HS-5 (cell line): ENCODE measurements around the gene AFMID.
A peak's percentile ranks its signal among the peaks of the same experiment; 100 is the strongest.
"Not testable (repeated sequence)": the region's sequence is repeated elsewhere in the genome, so short reads cannot be mapped to it uniquely, and the experiment has no call there.

Experiments used
- DNase-seq: peaks from one replicate; pipeline ENCODE4 v3.0.0-alpha.2; 2012; ENCODE audit warnings: low read depth

Gene AFMID

DNA sequence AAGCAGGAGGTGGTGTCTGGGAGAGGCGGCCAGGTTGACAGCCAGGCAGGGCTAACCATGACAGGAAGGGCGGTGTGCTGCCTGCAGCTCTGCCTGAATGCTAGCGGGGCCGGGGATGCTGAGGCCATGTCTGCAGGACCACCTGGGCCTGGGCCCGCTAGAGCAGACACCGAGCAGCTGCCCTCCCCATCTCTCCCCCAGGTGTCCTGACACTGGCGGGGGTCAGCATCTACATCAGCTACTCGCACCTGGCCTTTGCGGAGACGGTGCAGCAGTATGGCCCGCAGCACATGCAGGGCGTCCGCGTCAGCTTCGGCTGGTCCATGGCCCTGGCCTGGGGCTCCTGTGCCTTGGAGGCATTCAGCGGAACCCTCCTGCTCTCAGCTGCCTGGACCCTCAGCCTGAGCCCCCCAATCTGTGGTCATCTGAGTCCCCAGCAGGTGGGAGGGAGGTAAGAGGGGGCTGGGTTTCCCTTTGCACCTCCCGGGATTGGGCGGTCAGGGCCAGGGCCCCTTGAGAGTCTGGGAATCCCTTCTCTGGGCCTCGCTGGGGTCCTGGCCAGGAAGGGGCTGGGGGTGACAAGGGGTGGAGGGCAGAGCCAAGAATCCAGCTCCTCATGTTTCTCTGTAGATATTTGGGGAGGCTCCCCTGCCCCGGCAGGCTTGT is 51.8 kb downstream of the AFMID start:
- no peak for DNase-seq

DNA sequence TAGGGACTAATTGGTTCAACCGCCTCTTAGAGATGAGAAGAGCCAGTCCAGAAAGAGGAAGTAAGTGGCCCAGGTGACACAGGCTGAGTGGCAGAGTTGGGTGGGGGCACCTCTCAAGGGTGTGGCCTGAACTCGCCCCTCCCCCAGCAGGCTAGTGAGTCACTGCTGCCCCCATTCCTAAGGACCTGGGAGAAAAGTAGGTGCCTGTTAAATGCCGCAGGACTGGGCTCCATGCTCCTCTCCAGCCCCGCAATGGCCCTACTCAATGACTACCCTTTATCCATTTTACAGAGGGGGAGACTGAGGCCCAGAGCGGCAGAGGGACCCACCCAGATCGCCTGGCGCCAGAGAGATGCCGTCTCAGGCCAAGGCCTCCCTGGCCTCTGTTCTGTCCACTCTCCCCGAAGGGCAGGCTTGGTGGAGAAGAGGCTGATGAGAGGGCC is 52.3 kb downstream of the AFMID start:
- DNase-seq, result no peak

GRCh38 chr17:78240012-78240655 is 53.0 kb downstream of the AFMID start:
- DNase-seq, result no peak

DNA sequence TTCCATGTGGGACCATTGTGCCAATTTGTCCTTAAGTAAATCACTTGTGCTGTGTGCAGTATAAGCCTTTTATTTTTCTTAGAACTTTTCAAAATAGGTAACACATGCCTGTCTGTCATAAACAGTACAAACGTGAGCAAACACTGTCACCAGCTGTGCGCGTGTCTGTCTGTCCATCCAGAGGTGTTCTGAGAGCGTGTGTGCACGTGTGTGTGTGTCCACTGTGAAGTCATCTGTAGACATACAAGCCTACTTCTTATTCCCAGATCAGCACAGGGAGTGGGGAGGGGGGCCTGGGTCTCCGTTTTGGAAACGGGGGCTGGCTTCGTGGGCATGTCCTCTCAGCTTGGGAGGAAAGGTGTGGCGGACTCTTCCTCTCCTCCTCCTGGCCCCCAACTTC is 53.7 kb downstream of the AFMID start:
- DNase-seq, result no peak

- DNase-seq, result no peak
These were observed 54.3 kb downstream of the AFMID start for GRCh38 chr17:78241277-78242023.

- no peak for DNase-seq
These were observed 55.0 kb downstream of the AFMID start for GRCh38 chr17:78242024-78242742.

DNA sequence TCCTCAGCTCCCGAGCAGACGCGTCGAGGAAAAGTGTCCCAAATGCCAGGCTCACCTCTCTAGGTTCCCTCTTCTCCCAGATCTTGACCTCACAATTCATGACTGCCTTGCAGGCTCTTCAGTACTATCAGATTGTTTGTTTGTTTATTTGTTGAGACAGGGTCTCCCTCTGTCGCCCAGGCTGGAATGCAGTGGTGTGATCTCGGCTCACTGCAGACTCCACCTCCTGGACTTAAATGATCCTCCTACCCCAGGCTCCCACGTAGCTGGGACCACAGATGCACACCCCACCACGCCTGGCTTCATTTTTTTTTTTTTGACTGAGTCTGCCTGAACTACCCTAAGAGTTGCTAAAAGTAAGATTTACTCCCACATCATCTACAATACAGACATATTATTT is 60.1 kb downstream of the AFMID start:
- no peak for DNase-seq

DNA sequence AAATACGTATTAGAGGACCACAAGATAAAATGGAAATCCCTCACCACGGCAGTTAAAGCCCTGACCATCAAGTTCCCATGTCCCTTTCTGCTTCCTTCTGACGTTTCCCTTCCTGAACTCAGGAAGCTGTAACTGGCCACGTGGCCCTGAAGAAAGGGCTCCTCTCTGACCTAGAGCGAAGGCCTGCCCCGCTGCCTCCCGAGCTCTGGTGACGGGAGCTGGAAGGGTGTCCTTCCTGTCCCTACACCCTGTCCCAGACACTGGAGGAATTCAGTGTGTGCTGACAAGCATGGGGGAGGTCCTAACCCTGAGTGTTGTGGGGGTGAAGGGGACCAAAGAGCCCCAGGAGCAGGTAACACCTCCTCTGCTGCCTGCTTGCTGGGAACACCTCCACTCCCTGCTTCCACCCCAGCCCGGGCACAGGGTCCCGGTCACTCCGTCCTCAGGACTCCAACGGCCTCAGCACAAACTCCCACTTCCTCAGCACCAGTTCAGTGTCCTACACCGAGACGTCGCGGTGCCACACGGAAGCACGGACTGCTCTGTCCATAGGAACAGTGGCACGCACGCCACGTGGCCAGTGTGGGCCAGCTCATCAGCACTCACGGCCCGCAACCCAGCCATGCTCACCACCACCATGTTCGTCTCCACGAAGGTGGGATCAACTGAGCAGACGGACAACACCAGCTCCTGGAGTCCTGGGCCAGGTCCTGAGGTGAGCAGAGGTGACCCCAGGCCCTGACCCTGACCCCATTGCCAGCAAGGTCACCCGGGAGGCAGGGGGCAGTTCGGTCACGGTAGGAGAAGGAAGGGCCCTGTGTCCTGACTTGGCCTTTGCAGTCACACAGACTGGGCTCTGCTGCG is 61.1 kb downstream of the AFMID start:
- no peak for DNase-seq

GRCh38 chr17:78249074-78249817 is 62.1 kb downstream of the AFMID start:
- no peak for DNase-seq

DNA sequence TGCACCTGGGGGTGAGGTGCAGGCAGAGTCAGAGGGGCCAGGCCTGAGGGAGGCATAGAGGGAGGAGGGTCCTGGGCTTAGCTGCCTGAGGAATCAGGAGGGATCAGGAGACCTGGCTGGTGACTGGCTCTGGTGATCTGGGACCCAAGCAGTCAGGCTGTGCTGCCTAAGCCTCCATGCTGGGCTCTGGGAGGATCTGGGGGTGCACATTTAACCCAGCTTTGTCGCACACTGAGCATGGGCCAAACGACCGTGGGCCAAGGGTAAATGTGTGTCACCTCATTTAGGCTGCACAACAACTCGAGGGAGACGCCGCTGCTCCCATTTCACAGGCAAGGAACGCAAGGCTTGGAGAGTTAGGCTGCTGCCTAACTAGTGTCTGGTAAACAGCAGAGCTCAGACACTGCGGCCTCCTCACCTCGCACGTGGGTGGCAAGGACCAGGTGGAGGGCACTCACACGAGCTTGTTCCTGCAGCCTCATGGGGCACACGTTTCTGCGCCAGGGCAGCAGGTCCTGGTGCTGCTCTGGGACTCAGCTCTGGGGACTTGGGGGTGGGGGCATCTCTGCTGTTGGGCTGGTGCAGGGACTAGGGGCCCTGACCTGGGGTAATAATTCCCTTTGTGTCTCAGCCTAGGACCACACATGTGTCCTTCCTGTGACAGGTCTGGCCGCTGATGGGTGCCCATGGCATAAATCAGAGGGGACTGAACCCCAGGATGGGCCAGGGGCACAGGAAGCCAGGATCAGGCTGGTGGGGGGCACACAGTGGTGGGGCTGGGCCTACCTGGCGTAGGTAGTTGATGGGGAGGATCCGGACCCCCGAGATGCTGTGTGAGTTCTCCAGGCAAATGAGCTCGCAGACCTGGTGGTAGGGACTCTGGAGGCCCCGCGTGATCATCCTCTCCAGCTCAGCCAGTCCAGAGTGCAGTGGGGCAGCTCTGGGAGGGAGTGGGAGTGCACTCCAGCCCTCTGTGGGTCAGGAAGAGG is 63.0 kb downstream of the AFMID start:
- no peak for DNase-seq

DNA sequence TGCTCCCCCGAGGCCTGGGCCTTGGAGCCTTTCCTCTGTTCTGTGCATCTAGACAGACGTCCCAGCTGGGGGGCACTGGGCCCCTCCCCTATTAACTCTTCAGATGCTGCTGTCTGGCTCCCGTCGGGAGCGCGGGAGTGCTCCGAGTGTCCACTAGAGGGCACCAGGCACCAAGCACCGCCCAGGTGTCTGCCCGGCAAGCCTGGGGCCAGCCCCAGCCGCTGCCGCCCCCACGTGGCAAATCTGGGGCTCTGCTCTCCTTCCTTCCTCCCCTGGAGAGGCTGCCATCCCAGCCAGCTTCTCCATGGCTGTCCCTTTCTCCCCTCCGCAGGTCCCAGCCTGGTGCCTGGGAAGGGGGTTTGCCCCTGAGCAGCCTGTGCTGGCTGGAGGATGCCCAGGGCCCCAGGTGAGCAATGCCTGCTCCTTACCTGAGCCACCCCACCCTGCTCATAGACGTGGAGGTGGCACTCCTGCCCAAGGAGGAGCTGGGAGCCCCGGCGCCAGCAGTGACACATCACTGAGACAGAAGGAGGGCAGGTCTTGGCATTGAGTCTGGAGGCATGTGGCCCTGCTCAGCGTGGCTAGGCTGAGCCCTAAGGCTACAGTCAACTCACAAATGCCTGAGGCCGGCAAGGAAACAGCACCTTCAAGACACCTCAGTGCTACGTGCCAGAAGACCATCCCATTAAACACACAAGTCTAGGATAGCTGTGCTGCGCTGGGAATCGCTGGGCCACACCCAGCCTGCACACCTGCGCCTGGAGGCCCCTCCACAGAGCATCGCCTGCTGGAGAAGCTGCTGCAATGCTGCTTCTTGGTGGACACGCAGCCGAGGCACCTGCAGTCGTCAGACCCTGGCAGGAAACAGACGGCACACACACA is 64.0 kb downstream of the AFMID start:
- peak; percentile 52 for DNase-seq

DNA sequence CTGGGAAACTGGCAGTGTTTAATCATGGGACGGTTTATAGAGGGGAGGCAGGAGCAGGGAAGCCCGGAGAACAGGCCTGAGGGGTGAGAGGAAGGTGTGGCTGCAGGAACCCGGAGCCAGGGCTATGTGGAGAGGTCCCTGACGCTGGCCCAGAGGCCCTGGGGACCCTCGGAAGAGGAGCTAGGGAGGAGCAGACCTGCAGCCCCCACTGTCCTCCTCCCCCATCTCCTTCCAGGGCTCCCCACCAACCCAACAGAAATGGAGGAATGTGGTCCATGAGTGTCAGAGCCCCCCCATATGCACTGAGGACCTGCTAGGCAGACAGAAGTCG is 64.6 kb downstream of the AFMID start:
- DNase-seq, result no peak

DNA sequence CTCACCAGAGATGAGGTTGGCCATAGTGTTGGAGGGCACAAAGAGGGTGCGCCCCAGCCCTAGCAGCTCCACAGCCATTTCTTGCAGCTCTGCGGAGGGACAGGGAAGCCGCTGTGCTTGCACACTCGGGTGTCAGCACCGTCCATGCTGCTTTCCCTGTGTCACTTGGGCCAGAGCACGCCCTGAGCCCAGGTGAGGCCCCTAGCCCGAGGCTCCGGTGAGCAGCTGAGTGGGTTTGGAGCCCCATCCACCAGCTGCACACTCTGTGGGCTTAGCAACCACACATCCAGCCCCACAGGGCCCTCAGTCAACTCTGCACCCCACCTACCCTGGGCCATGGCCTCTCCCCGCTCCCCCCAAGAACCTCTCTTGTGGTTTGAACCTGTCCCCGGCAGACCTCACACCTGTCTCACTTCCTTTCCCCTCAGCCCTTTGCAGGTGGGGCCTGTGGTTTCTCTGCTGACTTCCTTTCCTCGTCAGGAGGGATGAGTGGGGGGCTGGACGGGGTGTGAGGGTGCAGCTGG is 65.0 kb downstream of the AFMID start:
- DNase-seq, result no peak

GRCh38 chr17:78252701-78253635 is 65.8 kb downstream of the AFMID start:
- DNase-seq, result no peak

- DNase-seq, result not testable (repeated sequence)
These were observed 66.4 kb downstream of the AFMID start for GRCh38 chr17:78253636-78253945.

GRCh38 chr17:78253946-78254672 is 66.9 kb downstream of the AFMID start:
- no peak for DNase-seq
